Lung (tissue), 12 donors: ENCODE measurements around the gene C9orf153. TPM values are rescaled to one million over a fixed set of nuclear protein-coding genes. Genes with fewer than 3 reads are reported as not detected.

Experiments
- ATAC-seq: fragments of 200-7000 bp; cut with Tn5 transposase; one replicate; pipeline ENCODE4 v1.9.1; 2020; ENCODE audit warnings: moderate number of reproducible peaks; ENCODE audit not compliant: insufficient read depth, low FRiP score
- DNase-seq, 3 donors: peaks; one replicate each; pipeline ENCODE4 v3.0.0-alpha.2; 2013 to 2017
- H3K27ac ChIP-seq, 2 donors: one replicate each; pipeline ENCODE4 v1.5.1; 2013; ENCODE audit warnings: mild to moderate bottlenecking in 2 of 2, moderate library complexity in 2 of 2, control low read depth in 1 of 2, inconsistent platforms in 1 of 2, low read depth in 1 of 2, low read length in 1 of 2
- H3K27me3 ChIP-seq, 3 donors: one replicate each; pipeline ENCODE4 v1.5.1; 2013; ENCODE audit warnings: low read length in 2 of 3; ENCODE audit not compliant: control insufficient read depth in 3 of 3, insufficient read depth in 3 of 3
- H3K36me3 ChIP-seq, 4 donors: one replicate each; pipeline ENCODE4 v1.5.1; 2013; ENCODE audit warnings: low read length in 4 of 4, mild to moderate bottlenecking in 1 of 4, moderate library complexity in 1 of 4; ENCODE audit not compliant: control insufficient read depth in 4 of 4, insufficient read depth in 4 of 4
- H3K4me1 ChIP-seq, 5 donors: one replicate each; pipeline ENCODE4 v1.5.1; 2013; ENCODE audit warnings: low read length in 5 of 5, mild to moderate bottlenecking in 2 of 5, moderate library complexity in 1 of 5; ENCODE audit not compliant: control insufficient read depth in 5 of 5, insufficient read depth in 5 of 5
- H3K4me3 ChIP-seq: one replicate; pipeline ENCODE4 v1.5.1; 2013; ENCODE audit warnings: mild to moderate bottlenecking, control low read depth, moderate library complexity
- H3K9ac ChIP-seq, 2 donors: one replicate each; pipeline ENCODE4 v1.5.1; 2013; ENCODE audit warnings: low read length in 2 of 2, control low read depth in 1 of 2; ENCODE audit not compliant: insufficient read depth in 1 of 2
- H3K9me3 ChIP-seq, 4 donors: one replicate each; pipeline ENCODE4 v1.5.1; 2013; ENCODE audit warnings: low read length in 3 of 4, mild to moderate bottlenecking in 1 of 4, moderate library complexity in 1 of 4; ENCODE audit not compliant: control insufficient read depth in 4 of 4, insufficient read depth in 3 of 4
- CTCF ChIP-seq: IDR thresholded peaks from 2 replicates; pipeline ENCODE4 v1.5.1; 2012; ENCODE audit warnings: mild to moderate bottlenecking; ENCODE audit errors: control extremely low read depth, extremely low read depth
- WGBS, 2 donors: extraction: QIAGEN DNeasy Blood & Tissue Kit; methylation state at CpG; one replicate each; pipeline ENCODE4 v1.1.7; 2013; 5-methylcytosine and 5-hydroxymethylcytosine counted together
- polyA plus RNA-seq, 2 donors: library from polyadenylated mRNA; stranded (reverse); fragments of 200-250 nt; gene quantifications; one replicate each; pipeline ENCODE4 v1.2.1, GENCODE V29; 2013
- total RNA-seq, 2 donors: library from RNA; depleted of rRNA in 1 of 2; stranded (reverse); fragments of >200 nt in 1 of 2; gene quantifications; one replicate each; pipeline ENCODE4 v1.2.1, GENCODE V29; 2014 to 2021
- donor health status: control.
- donor health status: control.
- donor health status: Bipolar disorder and iron deficiency.
- donor health status: healthy.
- donor health status: DM: yes; HTN: yes; CAD: no.

Gene C9orf153
- total and polyA plus RNA-seq, 4 donors: 0.02 to 2.7 (median 0.19) TPM

GRCh38 chr9:86177995-86178394, 81.5 kb downstream of the C9orf153 start:
- peaks cover 0 to 2% (median 0%) of the 10 kb centered on the region in 4 donors for H3K9me3 ChIP-seq
- no peak overlapping the region for H3K4me3 ChIP-seq
- no peaks in the 10 kb centered on the region for H3K27me3 ChIP-seq
- DNase-seq: no peak
- WGBS, 2 donors: 66 to 77% methylated on average over 1 of the region's 1 CpG
- no peak overlapping the region for H3K9ac ChIP-seq
- TF ChIP-seq CTCF: no peak
- no peak overlapping the region for H3K27ac ChIP-seq
- no peaks in the 10 kb centered on the region for H3K36me3 ChIP-seq
- no peak for ATAC-seq
- peaks cover 0 to 6% (median 0%) of the 10 kb centered on the region in 5 donors for H3K4me1 ChIP-seq

- Histone ChIP-seq H3K9me3 (peaks cover 0 to 2% (median 0%) of the 10 kb centered on the region in 4 donors), H3K36me3 (no peaks in the 10 kb centered on the region), H3K27me3 (no peaks in the 10 kb centered on the region), H3K4me1 (peaks cover 0 to 6% (median 0%) of the 10 kb centered on the region in 5 donors), H3K27ac (no peak overlapping the region), H3K4me3 (no peak overlapping the region), H3K9ac (no peak overlapping the region)
- WGBS, 2 donors: 60 to 78% methylated on average over 5 of the region's 5 CpGs
- DNase-seq: peak in 2 of 3 donors; percentile 22 to 29
- no peak for TF ChIP-seq CTCF
- no peak for ATAC-seq
Observed at GRCh38 chr9:86176468-86176867, 83.0 kb downstream of the C9orf153 start.

- Histone ChIP-seq H3K4me1 (peaks cover 0 to 6% (median 0%) of the 10 kb centered on the region in 5 donors), H3K9me3 (peaks cover 0 to 2% (median 0%) of the 10 kb centered on the region in 4 donors), H3K4me3 (no peak overlapping the region), H3K9ac (no peak overlapping the region), H3K36me3 (no peaks in the 10 kb centered on the region), H3K27me3 (no peaks in the 10 kb centered on the region), H3K27ac (no peak overlapping the region)
- ATAC-seq: no peak
- WGBS, 2 donors: 78 to 85% methylated on average over 5 of the region's 5 CpGs
- no peak for TF ChIP-seq CTCF
- DNase-seq: no peak
Observed at GRCh38 chr9:86175743-86176456, 83.6 kb downstream of the C9orf153 start.
